Activated gamma-delta T cell treated with anti-CD3 and anti-CD28 coated beads, Interleukin-2, amount 50 U/mL, for 16 hours (primary cell): ENCODE measurements around the gene TIGD2.
A peak's percentile ranks its signal among the peaks of the same experiment; 100 is the strongest.

ENCODE experiments used
- DNase-seq: peaks from one replicate; pipeline ENCODE4 v3.0.0-alpha.2; 2020; ENCODE audit warnings: low read depth

The TIGD2 gene

DNA sequence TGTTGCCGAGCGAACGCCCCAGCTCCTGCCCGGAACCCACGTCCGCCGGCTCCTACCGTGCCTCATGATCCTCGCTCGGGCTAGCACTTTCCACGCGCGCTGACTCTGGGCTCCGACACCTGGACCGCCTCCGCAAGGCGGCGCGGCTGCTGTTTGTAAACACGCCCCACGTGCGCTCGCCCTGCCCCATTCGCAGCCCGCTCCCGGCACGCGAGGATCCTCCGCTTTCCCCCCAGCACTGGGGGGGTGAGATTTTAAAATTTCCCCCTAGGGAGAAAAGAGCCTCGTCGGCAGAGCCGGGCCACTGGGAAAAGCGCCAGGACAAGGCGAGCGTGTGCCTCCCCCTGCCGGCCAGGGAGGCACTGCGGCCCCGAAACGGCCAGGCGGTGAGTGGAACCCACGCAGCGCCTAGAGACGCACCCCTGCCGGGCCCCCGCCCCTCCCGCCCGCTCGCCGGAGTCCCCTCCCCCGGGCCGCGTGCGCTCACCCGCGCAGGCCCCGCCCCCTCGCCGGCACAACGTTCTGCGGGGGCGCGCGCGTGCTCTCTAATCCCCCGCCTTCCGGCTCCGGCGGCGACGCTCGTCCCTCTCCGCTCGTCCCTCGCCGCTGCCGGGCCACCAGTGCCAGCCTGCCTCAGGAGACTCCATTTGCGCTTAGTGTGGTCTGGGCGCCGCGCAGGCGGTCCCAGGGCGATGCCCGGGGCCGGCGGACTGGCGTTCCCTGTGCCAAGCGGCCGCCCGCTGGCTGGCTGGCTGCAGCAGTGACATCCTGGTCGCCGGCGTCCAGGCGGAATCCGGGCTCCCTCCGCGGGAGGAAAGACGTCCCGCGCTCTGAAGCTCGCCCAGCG lies at the start of gene TIGD2:
TSS of gene TIGD2 (plus strand) at position 548 of the 847 bp plus-strand sequence. CDS start 1,442 bp downstream, outside the sequence.
- peak; percentile 83 for DNase-seq

DNA sequence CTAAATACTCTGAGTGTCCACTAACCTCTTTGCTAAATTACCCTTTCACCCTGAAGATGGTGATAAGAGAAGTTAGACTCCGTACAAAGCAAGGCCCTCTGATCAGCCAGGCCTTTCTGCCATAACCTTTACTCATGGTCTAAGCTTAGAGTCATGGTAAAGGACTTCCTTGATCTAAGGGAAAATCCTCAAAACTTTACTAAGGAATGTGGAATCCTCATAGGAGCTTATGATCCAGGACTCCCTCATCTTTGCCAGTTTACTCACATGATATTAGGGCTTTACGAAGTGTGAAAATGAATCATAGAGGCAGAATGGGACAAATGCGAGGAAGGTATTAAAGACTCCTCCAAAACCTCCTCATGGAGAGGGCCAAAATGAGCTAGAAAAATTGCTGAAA lies 46.5 kb upstream of the TIGD2 start:
- DNase-seq: no peak

DNA sequence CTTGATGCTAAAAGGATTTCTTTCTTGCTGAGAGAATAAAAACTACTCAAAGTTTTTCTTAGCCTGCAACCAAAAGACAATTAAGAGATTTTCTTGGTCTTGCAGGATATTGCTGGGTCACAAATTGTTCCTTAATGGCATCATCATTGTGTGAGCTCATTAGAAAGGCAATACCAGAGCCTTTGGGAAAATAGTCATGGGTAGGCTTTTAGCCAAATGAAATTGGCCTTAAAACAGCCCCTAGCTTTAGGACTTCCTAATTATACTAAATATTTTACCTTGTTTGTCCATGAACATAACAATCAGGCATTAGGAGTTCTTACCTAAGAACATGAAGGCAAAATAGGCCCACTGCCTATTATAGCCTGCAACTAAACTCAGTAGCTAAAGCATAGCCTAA lies 43.9 kb upstream of the TIGD2 start:
- no peak for DNase-seq

DNA sequence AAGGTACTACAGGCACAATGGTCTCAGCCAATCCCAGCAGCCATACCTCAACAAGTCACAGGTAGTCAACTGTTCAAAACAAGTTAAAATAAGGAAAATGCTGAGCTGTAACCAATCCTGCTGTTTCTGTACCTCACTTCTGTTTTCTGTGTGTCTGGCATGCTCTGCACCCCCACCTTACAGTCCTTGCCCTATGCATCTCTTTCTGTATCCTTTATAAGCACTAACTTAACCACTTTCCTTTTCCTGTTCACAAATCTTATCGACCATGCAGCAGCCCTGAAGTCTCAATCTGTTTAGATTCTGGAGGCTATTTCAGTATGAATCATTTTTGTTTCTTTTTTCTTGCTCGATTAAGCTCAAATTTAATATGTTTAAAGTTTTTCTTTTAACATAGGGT lies 41.9 kb upstream of the TIGD2 start:
- no peak for DNase-seq

DNA sequence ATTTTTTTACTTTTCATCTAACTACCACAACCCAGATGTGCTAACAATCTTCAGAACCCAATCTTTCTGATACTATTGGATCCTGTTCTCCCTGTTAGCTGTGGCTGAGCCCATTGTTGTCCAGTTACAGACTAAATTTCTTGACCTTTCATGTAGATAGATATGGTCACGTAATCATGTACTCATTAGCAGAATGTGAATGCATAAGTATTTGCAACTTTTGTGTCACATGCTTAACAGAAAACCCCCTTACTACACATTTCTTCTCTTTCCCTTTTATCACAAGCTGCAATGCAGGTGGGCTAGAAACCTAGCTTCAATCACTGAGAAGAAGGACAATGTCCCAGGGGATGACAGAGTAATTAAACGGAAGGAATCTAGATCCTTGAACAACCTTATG lies 41.3 kb upstream of the TIGD2 start:
- no peak for DNase-seq

DNA sequence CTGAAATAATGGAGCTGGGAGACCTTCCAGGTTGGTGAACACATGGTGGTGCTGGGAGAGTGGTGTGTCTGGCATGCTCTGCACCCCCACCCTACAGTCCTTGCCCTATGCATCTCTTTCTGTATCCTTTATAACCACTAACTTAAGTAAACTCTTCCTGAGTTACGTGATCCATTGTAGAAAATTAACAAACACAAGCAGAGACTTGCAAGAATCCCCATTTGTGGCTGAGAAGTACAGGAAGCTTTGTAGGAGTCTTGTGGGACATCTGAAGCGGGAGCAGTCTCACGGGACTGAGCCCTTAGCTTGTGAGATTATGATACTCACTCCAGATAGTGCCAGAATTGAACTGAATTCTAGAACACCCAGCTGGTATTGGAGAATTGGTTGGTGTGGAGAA lies 40.0 kb upstream of the TIGD2 start:
- no peak for DNase-seq

DNA sequence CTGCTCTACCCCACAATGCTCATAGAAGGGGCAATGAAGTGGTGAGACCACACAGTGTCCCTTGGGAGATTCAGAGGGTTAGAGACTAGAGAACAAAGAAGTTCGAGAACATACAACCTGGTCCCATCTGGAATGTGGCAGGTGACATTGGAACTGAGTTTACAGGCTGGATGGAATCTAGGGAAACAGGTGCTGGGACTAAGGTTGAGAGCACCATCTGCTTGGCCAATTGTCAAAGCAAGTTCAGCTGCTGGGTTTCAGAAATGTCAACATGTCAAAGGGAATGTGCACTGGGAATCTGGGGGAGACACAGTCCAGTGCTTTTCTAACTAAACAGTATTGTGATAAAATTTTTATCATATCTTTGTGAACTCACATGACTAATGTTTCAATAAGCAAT lies 38.4 kb upstream of the TIGD2 start:
- no peak for DNase-seq

DNA sequence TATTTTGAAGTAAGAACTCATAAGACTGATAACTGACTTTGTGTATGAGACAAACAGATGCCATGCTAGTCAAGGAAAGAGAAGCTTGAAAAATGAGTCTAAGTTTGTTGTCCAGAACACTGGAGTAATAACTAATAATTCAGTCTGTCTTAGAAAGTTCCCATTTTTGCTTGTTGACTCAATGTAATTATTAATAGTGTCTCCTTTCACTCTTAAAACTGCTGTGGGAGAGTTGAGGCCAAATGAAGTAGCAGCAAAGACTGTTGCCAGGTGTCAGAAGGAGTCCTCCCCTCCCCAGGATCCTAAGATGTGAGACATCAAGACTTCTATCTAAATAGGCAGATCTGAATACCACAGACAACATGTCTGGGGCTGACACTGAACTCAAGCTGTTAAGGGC lies 33.6 kb upstream of the TIGD2 start:
- DNase-seq: no peak

DNA sequence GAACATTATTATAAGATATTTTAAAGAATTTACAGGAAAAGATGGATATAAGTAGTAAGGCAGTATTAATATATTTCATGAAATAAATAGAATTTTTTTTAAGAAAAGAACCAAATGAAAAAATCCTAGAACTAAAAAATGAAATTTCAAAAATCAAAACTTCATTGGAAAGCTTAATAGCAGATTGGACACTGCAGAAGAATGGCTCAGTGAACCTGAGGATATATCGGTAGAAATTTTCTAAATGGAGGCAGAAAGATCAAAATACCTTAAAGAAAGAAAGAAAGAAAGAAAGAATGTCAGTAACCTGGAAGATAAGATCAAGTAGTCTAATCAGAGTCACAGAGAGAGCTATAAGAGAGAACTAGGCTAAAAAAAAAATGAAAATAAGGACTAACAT lies 33.0 kb upstream of the TIGD2 start:
- no peak for DNase-seq

DNA sequence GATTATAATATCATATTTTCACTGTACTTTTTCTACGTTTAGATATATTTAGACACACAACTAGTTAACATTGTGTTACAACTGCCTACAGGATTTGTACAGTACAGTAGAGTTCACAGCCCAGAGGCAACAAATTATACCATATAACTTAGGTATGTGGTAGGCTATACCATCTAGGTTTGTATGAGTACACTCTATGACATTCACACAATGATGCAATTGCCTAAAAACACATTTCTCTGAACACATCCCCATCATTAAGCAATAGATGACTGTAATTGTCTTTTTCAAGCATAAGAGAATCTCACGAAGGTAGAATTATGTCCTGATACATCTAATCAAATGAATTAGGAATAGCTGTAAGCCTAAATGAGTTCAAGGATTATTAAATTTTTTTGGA lies 12.3 kb upstream of the TIGD2 start:
- no peak for DNase-seq

DNA sequence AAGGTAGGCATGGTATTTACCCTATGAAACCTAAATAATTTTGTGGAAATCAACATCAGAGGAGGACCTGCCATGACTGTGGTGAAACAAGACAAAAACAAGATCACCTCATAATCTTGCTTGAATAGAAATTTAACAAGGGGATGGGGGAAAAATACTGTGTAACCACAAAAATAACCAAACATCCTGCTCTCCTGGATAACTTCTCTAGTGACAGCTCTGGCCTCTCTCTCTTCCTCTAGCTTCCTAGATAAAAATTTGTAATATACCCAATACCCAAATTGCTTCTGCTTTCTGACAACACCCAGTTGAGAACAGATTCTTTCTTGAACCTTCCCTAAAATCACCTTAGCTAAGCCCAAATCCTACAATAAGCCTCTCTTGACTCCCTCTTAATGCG lies 11.9 kb upstream of the TIGD2 start:
- DNase-seq: no peak

DNA sequence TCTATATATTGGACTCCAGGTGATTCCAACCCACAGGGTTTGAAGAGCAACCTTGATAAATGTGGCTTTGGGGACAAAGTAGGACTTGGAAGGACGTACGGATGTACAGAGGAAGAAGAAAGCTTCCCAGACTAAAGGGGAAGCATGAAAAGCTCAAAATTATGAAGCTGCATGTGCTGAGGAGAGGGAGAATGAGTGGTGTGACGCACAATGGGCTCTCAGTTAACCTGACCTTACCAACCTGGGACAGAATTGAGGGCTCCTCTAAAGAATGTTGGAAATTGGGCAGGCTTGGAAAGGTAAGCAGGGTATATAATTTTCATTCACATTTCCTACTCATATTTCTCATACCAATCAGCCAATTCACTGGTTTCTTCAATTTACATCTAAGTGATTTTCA lies 10.5 kb upstream of the TIGD2 start:
- no peak for DNase-seq

DNA sequence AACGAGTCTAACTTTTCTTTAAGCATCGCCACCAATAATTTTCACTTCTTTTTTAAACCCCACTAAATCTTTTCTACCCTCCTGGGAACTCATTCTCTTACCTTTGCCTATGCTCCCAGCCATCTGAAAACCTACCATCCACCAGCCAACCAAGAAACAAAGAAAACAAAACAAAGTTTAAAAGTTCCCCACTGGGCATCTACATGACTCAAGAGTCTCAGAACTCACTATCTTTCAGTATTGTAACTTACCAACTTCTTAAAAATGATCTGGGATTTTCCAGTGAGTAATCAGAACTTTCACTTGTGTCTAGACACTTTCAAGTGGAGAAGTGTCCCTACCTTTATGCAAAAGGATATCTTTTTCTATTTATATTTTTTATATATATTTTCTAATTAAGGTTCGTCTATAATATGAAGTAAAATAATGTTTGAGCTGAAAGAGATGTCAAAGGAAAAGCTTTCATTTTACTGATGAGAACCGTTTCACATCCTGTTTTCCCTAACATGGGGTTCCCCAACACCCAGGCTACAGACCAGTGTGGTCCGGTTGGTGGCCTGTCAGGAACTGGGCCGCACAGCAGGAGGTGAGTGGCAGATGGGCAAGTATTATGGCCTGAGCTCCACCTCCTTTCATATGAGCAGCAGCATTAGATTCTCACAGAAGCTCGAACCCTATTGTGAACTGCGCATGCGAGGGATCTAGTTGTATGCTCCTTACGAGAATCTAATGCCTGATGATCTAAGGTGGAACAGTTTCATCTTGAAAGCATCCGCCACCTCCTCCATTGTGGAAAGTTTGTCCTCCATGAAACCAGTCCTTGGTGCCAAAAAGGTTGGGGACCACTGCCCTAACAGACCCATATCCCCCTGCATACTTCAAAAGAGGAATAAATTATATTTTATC lies 9.8 kb upstream of the TIGD2 start:
- DNase-seq: no peak

DNA sequence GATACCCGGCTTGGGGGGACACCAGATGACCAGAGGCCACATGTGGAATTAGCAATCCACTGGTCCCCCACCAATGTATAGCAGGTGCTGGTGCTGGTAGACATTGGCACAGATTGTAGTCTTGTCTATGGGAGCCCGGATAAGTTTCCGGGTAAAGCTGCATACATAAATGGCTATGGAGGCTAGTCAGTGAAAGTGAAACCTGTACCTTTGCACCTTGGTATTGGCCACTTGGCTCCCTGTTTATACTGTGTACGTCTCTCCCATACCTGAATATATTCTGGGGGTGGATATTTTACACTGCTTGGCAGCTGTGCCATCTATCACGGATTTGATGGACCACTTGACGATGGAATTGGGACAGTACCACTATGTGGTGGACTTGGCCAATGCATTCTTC lies 5.6 kb upstream of the TIGD2 start:
- DNase-seq: no peak

DNA sequence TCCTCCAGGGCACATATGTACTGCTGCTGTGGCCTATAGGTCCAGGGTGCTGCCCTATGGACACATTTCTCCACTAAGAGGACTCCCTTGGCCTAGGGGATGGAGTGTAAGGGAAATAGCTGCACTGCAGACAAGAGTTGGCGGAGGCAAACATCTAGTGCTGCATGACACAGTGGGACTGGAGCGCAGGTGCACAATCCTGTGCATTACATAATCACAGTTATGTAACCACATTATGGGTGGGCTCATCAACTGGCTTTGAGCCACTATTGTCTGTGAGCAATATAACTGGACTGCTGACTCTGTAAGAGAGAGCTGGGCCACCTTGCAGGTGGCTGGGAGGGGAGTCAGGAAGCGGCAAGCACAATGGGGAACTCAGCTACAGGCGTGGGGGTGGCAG lies 3.2 kb upstream of the TIGD2 start:
- DNase-seq: no peak

DNA sequence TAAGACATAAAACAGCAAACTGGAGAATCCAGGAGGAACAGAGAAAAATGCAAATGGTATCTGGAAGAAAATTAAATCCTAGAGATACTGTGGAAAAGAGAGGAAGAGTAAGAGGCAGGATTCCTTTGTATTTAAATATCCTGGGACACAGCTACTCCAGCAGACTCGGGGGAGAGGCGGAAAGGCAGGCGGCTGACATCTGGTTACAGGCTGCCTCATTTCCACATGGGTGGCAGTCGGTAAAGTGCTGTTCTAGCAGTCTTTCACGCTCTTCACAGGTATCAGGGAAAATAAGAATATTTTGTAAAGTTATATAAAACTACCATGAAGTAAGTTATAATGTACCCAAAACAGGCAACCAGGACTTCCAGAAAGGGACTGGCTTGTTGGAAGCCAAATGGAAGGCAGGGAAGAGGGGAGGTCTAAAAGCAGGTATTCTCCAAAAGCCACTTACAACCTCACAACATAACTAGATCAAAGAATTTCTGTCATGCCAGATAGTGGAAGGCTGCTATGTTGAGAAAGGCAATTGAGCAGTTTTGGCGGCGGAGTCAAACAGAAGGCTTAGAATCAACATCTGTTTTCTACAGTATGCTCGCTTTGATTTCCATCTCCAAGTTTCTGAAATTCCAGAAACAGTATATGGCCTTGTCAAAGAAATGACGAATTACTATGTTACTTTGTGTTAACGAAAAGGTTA lies 1.3 kb upstream of the TIGD2 start:
- no peak for DNase-seq

DNA sequence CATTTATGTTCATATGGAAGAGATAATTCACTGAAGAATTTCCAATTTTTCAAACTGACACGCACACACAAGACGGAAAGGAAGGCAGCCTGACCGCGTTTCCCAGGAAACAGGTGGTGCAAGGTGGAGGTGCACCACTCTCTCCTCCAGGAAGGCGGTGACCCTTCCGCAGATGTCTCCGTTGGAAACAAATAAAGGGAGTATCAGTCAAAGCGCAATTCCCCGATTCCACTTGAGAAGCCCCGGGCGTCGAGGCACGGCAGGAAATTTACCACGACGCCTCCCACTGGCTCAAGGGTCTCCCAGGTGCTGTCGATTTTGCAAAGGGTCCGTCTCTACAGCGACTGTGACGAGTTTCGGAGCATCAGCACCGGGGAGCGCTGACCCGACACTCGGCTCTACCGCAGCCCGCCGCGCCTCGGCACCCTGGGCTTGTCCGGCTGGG lies 770 bp upstream of the TIGD2 start:
- DNase-seq: no peak

DNA sequence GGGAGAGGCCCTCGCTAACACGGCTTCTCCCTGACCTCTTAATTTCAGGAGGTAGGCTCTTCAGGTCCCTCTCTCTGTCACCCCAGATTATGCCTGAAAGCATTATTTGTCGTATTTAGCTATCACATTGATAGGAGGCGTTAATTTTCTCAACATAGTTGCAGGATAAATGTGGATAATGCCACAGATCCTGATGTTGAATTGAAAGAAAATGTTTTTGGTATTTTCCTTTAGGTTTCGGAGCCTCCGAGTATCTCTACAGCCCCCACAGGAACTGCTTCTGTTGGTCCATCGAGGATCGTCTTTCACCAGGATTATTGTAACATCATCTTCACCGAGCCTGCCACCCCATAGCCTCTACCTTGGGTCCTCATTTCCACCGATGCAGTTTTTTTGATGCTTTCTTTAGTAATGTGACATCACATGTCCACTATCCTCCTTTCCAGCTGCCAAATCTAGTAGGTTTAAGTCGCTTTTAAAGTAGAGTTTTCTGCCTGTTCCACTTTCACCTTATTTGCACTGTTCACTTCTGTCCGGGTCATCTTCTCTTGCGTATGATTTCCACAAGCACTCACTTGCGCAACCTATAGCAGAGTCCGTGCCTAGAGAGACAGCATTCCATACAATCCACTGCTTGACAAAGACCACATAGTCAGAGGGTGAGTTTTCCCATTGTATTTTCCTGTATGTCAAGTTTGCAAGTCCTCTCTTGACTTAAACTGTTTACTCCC lies 665 bp downstream of the TIGD2 start:
- DNase-seq: no peak

DNA sequence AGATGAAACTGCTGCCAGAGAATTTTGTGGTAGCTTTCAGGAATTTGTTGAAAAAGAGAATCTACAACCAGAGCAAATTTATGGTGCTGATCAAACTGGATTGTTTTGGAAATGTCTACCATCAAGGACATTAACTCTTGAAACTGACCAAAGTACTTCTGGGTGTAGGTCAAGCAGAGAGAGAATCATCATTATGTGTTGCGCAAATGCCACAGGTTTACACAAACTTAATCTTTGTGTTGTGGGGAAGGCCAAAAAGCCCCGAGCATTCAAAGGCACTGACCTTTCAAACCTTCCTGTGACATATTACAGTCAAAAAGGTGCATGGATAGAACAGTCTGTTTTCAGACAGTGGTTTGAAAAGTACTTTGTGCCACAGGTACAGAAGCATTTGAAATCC lies 2.1 kb downstream of the TIGD2 start:
- no peak for DNase-seq

DNA sequence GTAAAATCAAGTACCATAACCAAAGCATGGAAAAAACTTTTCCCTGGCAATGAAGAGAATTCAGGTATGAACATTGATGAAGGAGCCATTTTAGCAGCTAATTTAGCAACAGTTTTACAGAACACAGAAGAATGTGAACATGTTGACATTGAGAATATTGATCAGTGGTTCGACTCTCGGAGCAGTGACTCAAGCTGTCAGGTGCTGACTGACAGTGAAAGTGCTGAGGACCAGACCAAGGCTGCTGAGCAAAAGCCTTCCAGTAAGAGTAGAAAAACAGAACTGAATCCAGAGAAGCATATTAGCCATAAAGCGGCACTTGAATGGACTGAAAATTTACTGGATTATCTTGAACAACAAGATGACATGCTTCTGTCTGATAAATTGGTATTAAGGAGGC lies 2.8 kb downstream of the TIGD2 start:
- no peak for DNase-seq

DNA sequence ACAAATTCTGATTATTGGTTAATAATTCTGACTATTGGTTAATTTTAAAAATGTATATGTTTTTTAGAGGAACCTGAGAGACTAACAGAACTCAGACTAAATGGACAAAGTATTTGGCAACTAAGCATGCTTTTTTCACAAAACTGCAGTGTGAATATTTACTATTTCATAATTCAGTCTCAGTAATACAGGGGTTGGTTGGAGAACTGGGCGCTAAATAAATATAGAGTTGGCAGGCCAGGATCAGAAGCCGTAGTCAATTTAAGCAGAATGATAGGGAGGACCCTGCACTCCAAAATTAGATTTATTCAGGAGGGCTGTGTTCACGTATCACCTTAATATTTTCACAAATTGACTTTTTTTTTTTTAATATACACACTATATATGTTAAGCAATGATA lies 5.8 kb downstream of the TIGD2 start:
- DNase-seq: no peak

DNA sequence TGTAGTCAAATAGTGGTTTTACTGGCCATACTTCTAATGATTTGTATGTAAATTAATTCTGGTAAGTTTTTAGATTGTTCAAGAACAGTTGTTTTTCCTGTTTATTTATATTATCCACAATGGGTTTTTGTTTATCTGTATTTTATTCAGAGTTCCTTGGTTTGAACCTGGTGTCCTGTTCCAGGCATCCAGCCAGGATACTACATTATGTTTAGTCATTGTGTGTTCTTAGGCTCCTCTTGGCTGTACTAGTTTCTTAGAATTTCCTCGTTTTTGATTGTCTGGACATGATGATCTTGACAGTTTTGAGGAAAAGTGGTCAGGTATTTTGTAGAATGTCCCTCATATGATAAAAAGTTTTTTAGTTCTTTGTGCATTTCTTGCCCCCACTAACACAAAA lies 7.8 kb downstream of the TIGD2 start:
- DNase-seq: no peak
